ENCODE measurements around the gene DGKZ.

DGKZ gene

DNA sequence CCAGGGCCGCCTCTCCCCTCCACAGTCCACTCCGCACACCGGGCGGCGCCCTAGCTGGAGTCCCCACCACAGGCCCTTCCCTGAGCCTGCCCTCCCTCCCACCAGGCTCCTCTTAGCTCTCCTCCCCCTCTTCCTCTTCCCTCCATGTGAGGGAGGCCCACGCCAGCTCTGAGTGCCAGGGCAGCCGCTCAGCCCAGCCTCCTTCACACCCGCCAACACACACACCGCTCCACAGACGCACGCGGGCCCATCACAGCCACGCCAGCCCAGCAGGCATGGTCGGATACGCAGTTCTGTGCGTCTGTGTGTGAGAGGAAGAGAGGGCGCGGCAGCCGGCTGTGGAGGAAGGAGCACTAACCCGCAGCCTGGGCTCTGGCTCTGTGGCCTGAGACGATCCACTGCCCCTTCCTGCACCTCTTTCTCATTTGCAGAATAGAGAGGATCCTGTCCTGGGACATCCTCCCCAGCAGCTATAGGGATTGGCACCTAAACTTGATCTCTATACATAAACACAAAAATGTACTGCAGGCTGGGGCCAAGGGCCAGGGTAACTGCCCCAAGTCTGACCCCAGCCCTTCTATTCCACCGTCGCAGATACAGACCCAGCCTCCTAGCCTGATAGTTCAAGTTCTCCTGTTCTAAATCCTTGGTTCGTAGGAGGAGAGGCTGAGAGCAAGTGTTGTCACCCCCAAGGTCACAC lies 40.8 kb downstream of the DGKZ start:
- DNase-seq (ENCODE audit: insufficient read length) (no peak), FAIRE-seq (peak; percentile 38)
- TF ChIP-seq POLR2AphosphoS5 (IDR thresholded peaks at IDR 0.05; ENCODE audit: low read depth, low read length) (no peak), TAF1 (IDR thresholded peaks at IDR 0.05; ENCODE audit: borderline replicate concordance, low read depth, low read length) (no peak), POLR2A (IDR thresholded peaks at IDR 0.05; ENCODE audit: low read depth, low read length) (no peak)

DNA sequence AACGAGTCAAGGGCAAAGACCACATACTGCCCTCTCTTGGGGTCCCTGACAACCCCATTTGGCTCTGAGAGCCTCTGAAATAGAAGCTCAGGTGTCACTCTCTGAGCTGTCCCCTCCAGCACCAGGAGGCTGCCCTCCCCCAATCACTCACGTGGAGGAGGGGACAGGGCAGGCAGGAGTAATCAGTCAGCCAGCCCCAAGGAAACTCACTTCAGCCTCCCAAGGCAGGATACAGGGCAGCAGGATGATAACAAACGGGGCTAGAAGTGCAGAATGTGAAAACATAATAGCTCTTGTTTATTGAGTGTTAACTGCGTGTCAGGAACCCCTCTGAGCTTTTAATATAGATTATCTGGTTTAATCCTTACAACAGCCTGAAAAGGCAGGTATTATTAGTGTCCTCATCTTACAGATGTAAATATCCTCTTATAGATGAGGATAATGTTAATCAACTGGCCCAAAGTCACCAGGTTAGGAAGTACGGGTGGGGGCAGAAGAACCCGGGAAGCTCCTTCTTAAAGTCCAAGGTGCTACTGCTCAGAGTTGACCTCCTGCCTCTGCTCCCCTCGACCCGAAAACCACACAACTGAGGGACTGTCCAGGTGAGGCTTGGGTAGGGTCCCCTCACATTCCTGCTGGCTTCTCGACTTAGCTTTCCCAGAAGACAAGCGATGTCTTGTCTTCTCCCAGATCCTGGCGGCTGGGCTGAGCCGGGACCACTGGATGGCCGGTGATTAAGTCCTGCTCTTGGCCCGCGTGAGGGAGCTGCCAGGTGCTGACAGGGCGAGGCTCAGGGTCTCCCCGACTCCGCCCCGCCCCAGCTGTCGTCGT lies 41.6 kb downstream of the DGKZ start:
- FAIRE-seq = peak; percentile 5
- no peak for TF ChIP-seq TAF1 (IDR thresholded peaks at IDR 0.05; ENCODE audit: borderline replicate concordance, low read depth, low read length)
- TF ChIP-seq POLR2AphosphoS5 (IDR thresholded peaks at IDR 0.05; ENCODE audit: low read depth, low read length) = no peak
- TF ChIP-seq POLR2A (IDR thresholded peaks at IDR 0.05; ENCODE audit: low read depth, low read length) = no peak
- no peak for DNase-seq (ENCODE audit: insufficient read length)

- DNase-seq (ENCODE audit: insufficient read length) (peak; percentile 90), FAIRE-seq (peak; percentile 48)
- TF ChIP-seq TAF1 (IDR thresholded peaks at IDR 0.05; ENCODE audit: borderline replicate concordance, low read depth, low read length) = no peak
- TF ChIP-seq POLR2AphosphoS5 (IDR thresholded peaks at IDR 0.05; ENCODE audit: low read depth, low read length) = no peak
- no peak for TF ChIP-seq POLR2A (IDR thresholded peaks at IDR 0.05; ENCODE audit: low read depth, low read length)
Observed at GRCh38 chr11:46389450-46390330, 42.4 kb downstream of the DGKZ start.

DNA sequence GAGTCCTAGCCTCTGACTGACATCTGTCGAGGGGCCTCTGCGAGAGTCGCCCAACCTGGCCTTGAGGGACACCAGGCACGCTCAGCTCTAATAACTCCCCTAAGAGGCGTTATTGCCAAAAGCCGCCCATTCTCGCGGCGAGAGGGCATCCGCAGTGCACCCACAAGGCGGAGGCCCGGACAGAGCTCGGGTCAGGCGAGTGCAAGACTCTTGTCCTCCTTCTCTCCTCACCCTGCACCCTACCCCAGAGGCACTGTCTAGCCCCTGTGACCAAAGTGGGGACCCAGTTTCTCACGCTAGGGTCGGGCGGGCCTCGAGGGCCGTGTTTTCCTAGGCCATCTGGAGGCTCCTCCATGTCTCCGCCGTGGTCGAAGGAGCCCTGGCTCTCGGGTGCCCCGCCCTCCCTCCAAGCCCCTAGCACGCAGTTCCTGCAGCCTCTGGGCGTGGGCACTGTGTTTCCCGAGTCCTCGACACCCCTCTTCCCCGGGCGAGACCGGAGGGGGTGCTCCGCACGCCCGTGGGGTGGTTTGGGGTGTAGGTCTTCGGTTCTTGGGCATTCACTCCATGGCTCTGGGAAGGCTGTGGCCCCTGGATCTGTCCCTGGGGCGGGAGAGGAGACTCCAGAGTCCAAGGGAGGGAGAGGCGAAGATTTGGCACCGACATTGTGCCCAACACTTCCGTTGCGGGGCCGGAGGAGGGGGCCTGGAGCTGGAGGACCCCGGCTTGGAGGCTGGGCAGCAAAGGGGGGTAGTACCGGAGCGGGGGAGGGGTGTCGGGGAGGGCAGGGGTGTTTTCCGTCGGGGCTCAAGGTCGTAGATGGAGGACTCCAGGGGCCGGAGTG lies 43.3 kb downstream of the DGKZ start:
- FAIRE-seq = peak; percentile 78
- TF ChIP-seq POLR2AphosphoS5 (IDR thresholded peaks at IDR 0.05; ENCODE audit: low read depth, low read length) (no peak), POLR2A (IDR thresholded peaks at IDR 0.05; ENCODE audit: low read depth, low read length) (no peak), TAF1 (IDR thresholded peaks at IDR 0.05; ENCODE audit: borderline replicate concordance, low read depth, low read length) (no peak)
- no peak for DNase-seq (ENCODE audit: insufficient read length)

DNA sequence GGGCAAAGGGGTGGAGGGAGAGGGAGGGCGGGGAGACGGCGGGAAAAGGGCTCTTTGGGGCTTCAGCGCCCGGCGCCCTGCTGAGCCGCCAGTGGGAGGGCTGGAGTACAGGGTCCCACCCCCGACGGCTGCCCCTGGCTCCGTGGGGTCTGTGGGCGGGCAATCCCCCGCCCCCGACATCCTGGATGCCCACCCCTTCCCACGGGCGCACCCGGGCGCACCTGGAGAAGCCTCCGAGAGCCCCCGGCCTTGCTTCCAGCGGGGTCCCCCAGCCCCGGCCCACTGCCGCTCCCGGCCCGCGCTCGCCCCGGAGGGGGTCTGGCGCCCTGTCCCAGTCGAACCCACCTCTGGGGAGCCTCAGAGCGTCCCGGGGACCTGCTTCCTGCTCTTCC lies 43.9 kb downstream of the DGKZ start:
- FAIRE-seq = no peak
- DNase-seq (ENCODE audit: insufficient read length) = no peak
- TF ChIP-seq POLR2AphosphoS5 (IDR thresholded peaks at IDR 0.05; ENCODE audit: low read depth, low read length) (no peak), POLR2A (IDR thresholded peaks at IDR 0.05; ENCODE audit: low read depth, low read length) (no peak), TAF1 (IDR thresholded peaks at IDR 0.05; ENCODE audit: borderline replicate concordance, low read depth, low read length) (no peak)

DNA sequence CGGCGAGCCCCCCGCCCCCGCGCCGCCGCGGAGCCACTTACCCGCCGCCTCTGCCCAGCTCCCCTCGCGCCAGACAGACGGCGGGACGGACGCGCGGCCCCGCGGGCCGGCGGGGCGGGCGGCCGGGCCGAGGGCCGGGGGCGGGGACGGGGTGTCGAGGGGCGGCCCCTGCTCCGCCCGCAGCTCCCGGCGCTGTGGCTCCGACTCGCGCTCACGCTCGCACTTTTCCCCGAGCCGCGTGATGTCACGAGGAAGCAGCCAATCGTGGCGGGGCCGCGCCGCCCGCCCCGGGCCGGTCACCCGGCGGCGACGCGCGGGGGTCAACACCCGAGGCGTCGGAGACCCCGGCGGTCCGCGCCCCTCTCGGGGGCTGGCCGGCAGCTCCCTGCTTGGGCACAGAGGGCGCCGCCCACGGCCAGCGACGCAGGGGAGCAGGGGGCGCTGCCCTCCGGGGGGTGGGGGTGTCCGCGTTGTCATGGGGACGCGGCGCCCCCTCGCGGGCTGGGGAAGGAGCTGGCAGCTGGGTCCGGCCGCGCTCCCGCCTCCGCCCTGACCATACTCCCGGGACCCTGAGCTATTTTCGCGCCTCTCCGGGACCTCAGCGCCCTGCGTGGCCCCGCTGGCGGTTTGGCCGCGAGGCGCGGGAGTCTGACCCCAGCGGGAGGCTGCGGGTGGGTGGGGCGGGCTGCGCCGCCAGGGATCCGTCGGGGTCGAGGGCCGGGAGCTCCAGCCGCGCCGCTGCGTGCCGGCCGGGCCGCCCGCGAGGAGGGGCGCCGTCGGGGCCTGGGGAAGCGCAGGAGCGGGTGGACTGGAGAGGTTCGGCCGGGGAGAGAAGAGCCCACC lies 44.5 kb downstream of the DGKZ start, which contains the start of gene CHRM4:
Gene CHRM4, minus strand, starts transcription at position 199 of the 843 bp plus-strand sequence. CDS start 5,219 bp downstream, outside the sequence.
- no peak for TF ChIP-seq POLR2A (IDR thresholded peaks at IDR 0.05; ENCODE audit: low read depth, low read length)
- no peak for TF ChIP-seq TAF1 (IDR thresholded peaks at IDR 0.05; ENCODE audit: borderline replicate concordance, low read depth, low read length)
- no peak for TF ChIP-seq POLR2AphosphoS5 (IDR thresholded peaks at IDR 0.05; ENCODE audit: low read depth, low read length)
- DNase-seq (ENCODE audit: insufficient read length) (peak; percentile 59), FAIRE-seq (peak; percentile 67)

GRCh38 chr11:46392421-46393230 lies 45.4 kb downstream of the DGKZ start:
- FAIRE-seq (peak; percentile 75), DNase-seq (ENCODE audit: insufficient read length) (peak; percentile 97)
- TF ChIP-seq POLR2A (IDR thresholded peaks at IDR 0.05; ENCODE audit: low read depth, low read length) (no peak), TAF1 (IDR thresholded peaks at IDR 0.05; ENCODE audit: borderline replicate concordance, low read depth, low read length) (no peak), POLR2AphosphoS5 (IDR thresholded peaks at IDR 0.05; ENCODE audit: low read depth, low read length) (no peak)

- FAIRE-seq (peak; percentile 76), DNase-seq (ENCODE audit: insufficient read length) (no peak)
- TF ChIP-seq POLR2AphosphoS5 (IDR thresholded peaks at IDR 0.05; ENCODE audit: low read depth, low read length) = no peak
- TF ChIP-seq TAF1 (IDR thresholded peaks at IDR 0.05; ENCODE audit: borderline replicate concordance, low read depth, low read length) = no peak
- TF ChIP-seq POLR2A (IDR thresholded peaks at IDR 0.05; ENCODE audit: low read depth, low read length) = no peak
Observed at GRCh38 chr11:46393231-46393616, 46.0 kb downstream of the DGKZ start.

DNA sequence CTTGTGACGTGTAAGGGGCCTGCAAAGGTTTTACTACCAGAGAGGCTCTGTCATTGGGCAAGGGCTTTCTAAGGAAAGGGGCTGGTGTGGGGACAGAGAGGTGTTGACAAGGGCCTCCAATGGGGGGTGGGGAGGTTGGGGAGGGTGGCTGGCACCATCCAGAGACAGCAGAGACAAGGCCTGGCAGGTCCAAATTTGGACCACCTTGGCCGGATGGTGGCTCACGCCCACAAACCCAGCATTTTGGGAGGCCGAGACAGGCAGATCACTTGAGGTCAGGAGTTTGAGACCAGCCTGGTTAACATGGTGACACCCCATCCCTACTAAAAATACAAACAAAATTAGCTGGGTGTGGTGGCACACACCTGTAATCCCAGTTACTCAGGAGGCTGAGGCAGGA lies 46.5 kb downstream of the DGKZ start:
- FAIRE-seq (no peak), DNase-seq (ENCODE audit: insufficient read length) (no peak)
- TF ChIP-seq TAF1 (IDR thresholded peaks at IDR 0.05; ENCODE audit: borderline replicate concordance, low read depth, low read length) = no peak
- no peak for TF ChIP-seq POLR2A (IDR thresholded peaks at IDR 0.05; ENCODE audit: low read depth, low read length)
- no peak for TF ChIP-seq POLR2AphosphoS5 (IDR thresholded peaks at IDR 0.05; ENCODE audit: low read depth, low read length)

All from GM12892 (cell line).